ENCODE measurements around the gene ANKRD11.

- TF ChIP-seq CTCF (IDR thresholded peaks at IDR 0.05) (no peak), POLR2AphosphoS5 (IDR thresholded peaks at IDR 0.05) (no peak), EP300 (IDR thresholded peaks at IDR 0.05) (no peak)
These were observed 41.6 kb upstream of the ANKRD11 start for GRCh38 chr16:89531821-89532526.
